ENCODE measurements around the gene SLC49A3.

DNA sequence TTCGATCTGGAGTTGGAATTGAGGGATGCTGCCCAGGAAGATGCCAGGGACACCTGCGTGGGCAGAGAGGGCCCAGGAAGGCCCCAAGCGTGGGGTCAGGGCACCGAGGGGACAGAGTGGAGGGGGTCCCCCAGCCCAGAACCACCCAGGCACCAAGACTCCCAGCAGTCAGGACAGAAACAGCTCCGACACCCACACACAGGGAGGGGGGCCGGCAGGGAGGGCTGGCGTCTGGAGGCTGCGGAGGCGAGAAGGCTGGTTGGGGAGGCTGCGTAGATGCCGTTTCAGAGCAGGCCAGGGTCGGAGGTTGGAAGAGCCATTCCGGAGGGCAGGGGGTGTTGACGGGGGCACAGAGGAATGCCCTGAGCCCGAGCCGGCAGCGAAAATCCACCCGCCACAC is 38.5 kb downstream of the SLC49A3 start:
- no peak for TF ChIP-seq POLR2A (IDR thresholded peaks at IDR 0.05)
- TF ChIP-seq, protein P1, sequence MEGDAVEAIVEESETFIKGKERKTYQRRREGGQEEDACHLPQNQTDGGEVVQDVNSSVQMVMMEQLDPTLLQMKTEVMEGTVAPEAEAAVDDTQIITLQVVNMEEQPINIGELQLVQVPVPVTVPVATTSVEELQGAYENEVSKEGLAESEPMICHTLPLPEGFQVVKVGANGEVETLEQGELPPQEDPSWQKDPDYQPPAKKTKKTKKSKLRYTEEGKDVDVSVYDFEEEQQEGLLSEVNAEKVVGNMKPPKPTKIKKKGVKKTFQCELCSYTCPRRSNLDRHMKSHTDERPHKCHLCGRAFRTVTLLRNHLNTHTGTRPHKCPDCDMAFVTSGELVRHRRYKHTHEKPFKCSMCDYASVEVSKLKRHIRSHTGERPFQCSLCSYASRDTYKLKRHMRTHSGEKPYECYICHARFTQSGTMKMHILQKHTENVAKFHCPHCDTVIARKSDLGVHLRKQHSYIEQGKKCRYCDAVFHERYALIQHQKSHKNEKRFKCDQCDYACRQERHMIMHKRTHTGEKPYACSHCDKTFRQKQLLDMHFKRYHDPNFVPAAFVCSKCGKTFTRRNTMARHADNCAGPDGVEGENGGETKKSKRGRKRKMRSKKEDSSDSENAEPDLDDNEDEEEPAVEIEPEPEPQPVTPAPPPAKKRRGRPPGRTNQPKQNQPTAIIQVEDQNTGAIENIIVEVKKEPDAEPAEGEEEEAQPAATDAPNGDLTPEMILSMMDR (IDR thresholded peaks at IDR 0.05) = no peak
